A673 (cell line): Measurements from ENCODE around the gene MYO15B.

ENCODE experiments used
- EZH2 ChIP-seq: fragments of 200-600 bp; sonication (generic); IDR thresholded peaks from 2 replicates; pipeline ENCODE4 v1.6.1; 2017; ENCODE audit warnings: borderline replicate concordance, low read depth, mild to moderate bottlenecking, mixed read lengths, antibody characterized with exemption, low read length; ENCODE audit not compliant: poor library complexity, severe bottlenecking
- TF ChIP-seq, protein P1 (sequence below): fragments of 300-800, 200-600 bp; sonication (generic); conservative IDR thresholded peaks from 2 replicates; pipeline ENCODE4 v1.5.1; 2017; ENCODE audit warnings: low read depth, mild to moderate bottlenecking, antibody characterized with exemption, low read length, moderate library complexity, mixed read lengths

DNA sequence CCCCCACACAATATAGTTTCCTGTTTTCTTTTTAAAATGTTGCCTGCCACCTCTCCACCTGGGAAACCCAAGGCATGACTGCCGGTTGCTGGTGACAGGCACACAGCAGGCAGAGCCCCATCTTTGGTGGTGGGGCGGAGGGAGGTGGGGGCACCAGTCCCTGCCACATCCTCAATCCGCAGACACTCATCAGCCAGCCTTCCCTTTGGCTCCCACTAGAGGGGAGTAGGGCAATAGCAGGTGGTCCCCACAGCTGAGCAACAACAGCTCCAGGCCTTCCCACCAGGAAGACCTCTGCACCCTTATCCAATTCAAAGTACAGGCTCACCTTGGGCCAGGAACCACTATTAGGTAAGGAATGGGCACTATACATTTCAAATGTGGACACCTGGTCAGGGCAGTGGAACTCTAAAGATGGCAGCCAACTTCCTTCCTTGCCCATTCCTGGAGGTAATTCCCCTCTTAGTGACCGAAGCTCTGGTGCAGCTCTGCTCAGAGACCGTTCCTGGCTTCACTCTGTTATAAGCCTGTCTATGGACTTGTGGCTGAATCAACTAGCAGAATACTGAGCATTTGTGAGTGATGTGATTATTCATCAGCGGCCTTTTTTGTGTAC lies 65.4 kb downstream of the MYO15B start:
- TF ChIP-seq, protein P1, sequence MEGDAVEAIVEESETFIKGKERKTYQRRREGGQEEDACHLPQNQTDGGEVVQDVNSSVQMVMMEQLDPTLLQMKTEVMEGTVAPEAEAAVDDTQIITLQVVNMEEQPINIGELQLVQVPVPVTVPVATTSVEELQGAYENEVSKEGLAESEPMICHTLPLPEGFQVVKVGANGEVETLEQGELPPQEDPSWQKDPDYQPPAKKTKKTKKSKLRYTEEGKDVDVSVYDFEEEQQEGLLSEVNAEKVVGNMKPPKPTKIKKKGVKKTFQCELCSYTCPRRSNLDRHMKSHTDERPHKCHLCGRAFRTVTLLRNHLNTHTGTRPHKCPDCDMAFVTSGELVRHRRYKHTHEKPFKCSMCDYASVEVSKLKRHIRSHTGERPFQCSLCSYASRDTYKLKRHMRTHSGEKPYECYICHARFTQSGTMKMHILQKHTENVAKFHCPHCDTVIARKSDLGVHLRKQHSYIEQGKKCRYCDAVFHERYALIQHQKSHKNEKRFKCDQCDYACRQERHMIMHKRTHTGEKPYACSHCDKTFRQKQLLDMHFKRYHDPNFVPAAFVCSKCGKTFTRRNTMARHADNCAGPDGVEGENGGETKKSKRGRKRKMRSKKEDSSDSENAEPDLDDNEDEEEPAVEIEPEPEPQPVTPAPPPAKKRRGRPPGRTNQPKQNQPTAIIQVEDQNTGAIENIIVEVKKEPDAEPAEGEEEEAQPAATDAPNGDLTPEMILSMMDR, result peak; percentile 84
- no peak for TF ChIP-seq EZH2
